ENCODE data around the gene NAB2.

NAB2 gene

DNA sequence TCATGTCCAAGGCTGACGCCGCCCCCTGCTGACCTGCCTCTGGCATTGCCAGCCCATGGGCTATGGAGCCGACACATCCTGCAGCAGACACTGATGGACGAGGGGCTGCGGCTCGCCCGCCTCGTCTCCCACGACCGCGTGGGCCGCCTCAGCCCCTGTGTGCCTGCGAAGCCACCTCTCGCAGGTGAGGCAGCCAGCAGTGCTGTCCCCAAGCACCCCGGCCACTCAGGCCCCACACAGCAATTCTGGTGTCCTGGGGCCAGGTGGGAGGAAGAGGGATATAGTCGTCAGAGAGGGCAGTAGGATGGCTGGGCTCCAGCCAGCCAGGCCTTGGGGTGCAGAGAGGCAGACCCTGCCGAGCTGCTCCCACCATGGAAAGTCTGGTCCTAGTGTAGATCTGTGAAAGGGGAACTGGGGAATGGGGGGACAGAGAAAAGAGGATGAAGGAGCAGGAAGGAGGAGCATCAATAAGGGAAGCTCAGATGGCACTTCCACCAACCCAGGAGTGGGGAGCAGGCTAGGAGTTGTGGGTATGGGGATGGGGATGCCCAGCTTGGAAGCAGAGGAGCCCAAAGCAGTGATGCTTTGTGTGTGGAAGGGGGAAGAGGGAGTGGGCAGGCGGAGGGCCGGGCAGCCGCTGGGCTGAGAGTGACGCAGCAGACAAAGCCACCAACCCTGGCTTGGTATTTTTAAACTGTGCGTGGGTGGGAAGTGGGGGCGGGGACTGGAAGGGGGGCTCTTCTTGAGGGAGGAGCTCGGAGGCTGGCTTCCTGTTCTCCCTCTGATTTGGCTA lies 4.7 kb downstream of the NAB2 start:
- peak; percentile 42 for DNase-seq (ENCODE audit: low spot score)

DNA sequence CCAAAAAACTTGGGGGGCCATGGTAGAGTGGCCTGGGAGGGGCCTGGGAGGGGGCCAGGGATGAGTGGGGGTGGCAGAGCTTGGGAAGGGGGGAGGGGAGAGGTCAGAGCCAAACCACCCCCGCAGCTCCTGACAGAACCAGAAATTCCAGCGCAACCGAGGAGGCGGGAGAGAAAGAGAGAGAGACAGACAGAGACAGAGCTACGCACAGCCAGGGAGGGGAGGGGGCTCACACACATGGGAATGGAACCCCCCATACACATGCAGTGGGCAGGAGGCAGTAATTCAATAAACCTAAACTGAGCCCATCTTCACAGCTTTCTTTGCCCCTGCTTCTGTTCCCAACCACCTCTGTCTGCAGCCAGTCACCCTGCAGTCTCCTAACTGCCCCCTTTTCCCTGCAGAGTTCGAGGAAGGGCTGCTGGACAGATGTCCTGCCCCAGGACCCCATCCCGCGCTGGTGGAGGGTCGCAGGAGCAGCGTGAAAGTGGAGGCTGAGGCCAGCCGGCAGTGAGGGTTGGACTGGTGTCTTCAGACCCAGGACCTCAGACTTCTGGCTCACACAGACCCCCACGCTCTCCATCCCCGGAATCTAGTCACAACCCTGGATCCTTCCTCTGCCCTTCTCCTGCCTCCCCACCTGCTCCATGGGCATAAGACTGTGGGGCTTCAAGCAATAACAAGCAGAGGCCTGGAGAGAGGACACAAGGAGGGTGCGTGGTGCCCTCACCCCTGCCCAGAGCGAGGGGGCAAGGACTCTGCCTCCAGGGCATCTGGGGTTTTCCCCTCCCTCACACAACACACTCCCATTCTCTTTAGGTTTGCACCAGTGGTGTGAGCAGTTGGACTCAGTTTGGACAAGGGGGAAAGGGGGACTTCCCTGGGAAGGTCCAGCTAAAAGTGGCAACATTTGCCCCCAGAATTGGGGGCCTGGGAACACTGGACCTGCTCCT lies 5.6 kb downstream of the NAB2 start:
- no peak for DNase-seq (ENCODE audit: low spot score)

GRCh38 chr12:57095440-57095839 lies 6.5 kb downstream of the NAB2 start:
- DNase-seq (ENCODE audit: low spot score): no peak

DNA sequence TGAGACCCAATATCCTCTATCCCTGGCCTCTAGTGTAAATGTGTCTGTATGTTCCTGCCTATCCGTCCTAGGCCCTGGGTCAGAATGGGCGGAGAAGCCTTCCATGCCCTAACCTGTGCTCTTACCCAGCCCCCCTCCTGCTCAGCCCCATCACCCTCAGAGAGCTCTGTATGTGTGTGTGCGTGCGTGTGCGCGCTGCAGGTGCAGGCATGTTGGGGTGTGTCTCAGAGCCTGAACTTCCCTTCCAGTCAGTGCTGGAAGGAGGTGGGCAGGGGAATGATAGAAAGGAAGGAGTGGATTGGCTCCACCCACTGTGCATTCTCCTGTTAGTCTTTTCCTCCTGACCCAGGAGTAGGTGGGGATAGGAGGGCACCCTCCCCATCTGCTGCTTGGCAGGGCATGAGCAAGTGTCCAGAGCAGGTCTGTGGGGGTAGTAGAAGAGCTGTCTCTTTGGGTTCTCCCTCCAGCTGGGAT lies 7.2 kb downstream of the NAB2 start:
- no peak for DNase-seq (ENCODE audit: low spot score)

GRCh38 chr12:57096748-57097553 lies 8.0 kb downstream of the NAB2 start:
- no peak for DNase-seq (ENCODE audit: low spot score)

DNA sequence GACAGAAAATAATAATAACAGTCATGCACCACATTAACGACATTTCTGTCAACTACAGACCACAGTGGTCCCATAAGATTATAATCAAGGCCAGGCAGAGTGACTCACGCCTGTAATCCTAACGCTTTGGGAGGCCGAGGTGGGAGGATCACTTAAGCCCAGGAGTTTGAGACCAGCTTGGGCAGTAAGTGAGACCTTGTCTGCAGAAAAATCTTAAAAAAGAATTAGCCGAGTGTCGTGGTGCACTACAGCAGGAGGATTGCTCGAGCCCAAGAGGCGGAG lies 8.6 kb downstream of the NAB2 start:
- no peak for DNase-seq (ENCODE audit: low spot score)

DNA sequence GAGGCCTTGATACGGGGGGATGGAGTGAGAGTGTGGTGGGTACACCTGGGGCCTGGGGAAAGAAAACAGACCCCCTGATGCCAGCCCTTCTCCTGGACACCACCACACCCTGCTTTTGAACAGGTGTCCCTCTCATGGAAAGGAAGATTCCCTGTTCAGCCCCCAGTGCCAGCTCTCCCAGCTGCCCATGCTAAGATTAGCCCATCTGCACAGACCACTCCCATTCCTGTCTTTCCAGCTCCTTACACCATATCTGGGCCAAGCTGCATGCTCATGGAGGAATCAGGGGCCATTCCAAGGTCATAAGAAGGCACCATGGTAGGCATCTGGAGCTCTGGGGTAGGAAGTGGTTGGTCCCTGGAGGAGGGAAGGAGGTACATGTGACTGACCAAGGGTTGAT lies 9.6 kb downstream of the NAB2 start:
- DNase-seq (ENCODE audit: low spot score): no peak

GRCh38 chr12:57099047-57099714 lies 10.3 kb downstream of the NAB2 start:
- DNase-seq (ENCODE audit: low spot score): no peak

GRCh38 chr12:57099766-57100165 lies 10.9 kb downstream of the NAB2 start:
- DNase-seq (ENCODE audit: low spot score): no peak

- DNase-seq (ENCODE audit: low spot score): peak; percentile 45
Observed at GRCh38 chr12:57101892-57102695, 13.2 kb downstream of the NAB2 start.

DNA sequence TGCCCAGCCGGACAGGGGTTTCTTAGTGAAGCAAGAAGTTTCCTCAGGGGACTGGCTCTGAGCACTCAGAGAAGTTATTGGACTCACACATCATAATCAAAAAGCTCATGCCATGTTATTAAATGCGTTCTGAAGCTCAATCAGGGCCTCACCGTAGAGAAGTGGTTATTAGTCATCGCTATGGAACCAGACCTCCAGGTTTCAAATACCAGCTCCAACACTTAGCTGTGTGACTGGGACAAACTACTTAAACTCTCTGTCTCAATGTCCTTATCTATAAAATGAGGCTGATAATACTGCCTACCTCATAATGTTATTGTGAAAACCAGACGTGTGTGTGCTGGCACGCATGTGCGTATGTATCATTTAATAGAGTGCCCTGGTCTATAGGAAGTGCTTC lies 14.9 kb downstream of the NAB2 start:
- DNase-seq (ENCODE audit: low spot score): no peak

- DNase-seq (ENCODE audit: low spot score): no peak
Observed at GRCh38 chr12:57104292-57104910, 15.5 kb downstream of the NAB2 start.

- DNase-seq (ENCODE audit: low spot score): no peak
Observed at GRCh38 chr12:57105011-57105753, 16.3 kb downstream of the NAB2 start.

DNA sequence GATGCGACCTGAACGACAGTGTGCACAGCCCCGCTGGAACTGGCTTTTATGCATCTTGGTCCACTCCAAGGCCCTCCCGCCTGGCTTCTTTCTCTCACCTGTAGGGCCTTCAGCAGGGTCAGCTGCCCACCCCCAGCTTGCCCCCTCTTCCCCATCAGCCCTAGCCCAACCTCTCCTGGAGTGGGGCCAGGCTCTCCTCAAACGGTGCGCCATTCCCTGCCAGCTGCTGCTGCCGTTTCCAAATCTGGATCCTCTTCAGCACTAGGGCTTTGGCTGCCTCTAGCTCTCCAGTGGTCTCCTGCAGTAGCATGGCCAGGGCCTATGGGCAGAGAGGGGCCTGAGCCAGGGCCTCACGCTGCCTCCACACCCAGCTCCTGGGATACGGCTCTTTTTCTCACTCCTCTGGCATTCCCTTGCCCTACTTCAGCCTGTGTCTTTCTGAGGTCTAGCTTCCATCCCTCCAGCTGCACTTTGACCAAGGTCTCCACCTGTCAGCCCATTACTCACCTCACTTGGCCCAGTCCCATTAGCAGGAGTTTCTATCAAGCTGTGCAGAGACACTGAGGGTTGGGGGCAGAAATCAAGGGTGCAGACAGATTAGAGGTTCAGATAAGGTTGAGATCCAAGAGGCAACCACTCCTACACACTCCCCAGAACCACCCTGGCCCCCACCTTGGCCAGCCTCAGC lies 17.3 kb downstream of the NAB2 start:
- DNase-seq (ENCODE audit: low spot score): no peak

- no peak for DNase-seq (ENCODE audit: low spot score)
Observed at GRCh38 chr12:57107456-57108155, 18.7 kb downstream of the NAB2 start.

GRCh38 chr12:57109207-57110103 lies 20.5 kb downstream of the NAB2 start:
- DNase-seq (ENCODE audit: low spot score): no peak

Data from hematopoietic multipotent progenitor cell treated with erythropoietin and hydrocortisone succinate and interleukin-3 and kit ligand, for 15 days (in vitro differentiated cells).